ENCODE data around the gene RAD17.
"Not testable (repeated sequence)": the region's sequence is repeated elsewhere in the genome, so short reads cannot be mapped to it uniquely, and the experiment has no call there.

The RAD17 gene

GRCh38 chr5:69451941-69452647 lies 82.5 kb downstream of the RAD17 start:
- no peak for TF ChIP-seq CTCF (IDR thresholded peaks at IDR 0.05; ENCODE audit: control insufficient read depth, extremely low read depth, insufficient read depth)
- peak overlapping the region; percentile 35; the same call in 1 of the 2 replicates for H3K4me3 ChIP-seq (ENCODE audit: low read depth, low read length)
- DNase-seq (ENCODE audit: low read depth) = peak; percentile 54

GRCh38 chr5:69453487-69453886 lies 83.9 kb downstream of the RAD17 start:
- not testable (repeated sequence) for DNase-seq (ENCODE audit: low read depth); H3K4me3 ChIP-seq (ENCODE audit: low read depth, low read length)

GRCh38 chr5:69454460-69455249 lies 85.0 kb downstream of the RAD17 start:
- no peak overlapping the region for H3K4me3 ChIP-seq (ENCODE audit: low read depth, low read length)
- no peak for TF ChIP-seq CTCF (IDR thresholded peaks at IDR 0.05; ENCODE audit: control insufficient read depth, extremely low read depth, insufficient read depth)
- DNase-seq (ENCODE audit: low read depth) = no peak

- H3K4me3 ChIP-seq (ENCODE audit: low read depth, low read length); DNase-seq (ENCODE audit: low read depth): not testable (repeated sequence)
Measured at GRCh38 chr5:69455428-69455988, 85.9 kb downstream of the RAD17 start.

- no peak overlapping the region for H3K4me3 ChIP-seq (ENCODE audit: low read depth, low read length)
- no peak for DNase-seq (ENCODE audit: low read depth)
- no peak for TF ChIP-seq CTCF (IDR thresholded peaks at IDR 0.05; ENCODE audit: control insufficient read depth, extremely low read depth, insufficient read depth)
Measured at GRCh38 chr5:69462170-69462569, 92.6 kb downstream of the RAD17 start.

Data from LNCaP clone FGC (cell line).